T-helper 1 cell (primary cell): ENCODE measurements around the gene CRYGS.

Experiments
- DNase-seq, 5 donors: peaks; one replicate each; pipeline ENCODE4 v3.0.0-alpha.2; 2012 to 2020

CRYGS gene

GRCh38 chr3:186492385-186492984 lies 51.7 kb downstream of the CRYGS start:
- no peak for DNase-seq

GRCh38 chr3:186489507-186489906 lies 54.7 kb downstream of the CRYGS start:
- DNase-seq = no peak
